HUES64 (cell line): Measurements from ENCODE around the gene SPNS2. TPM values are rescaled to one million over a fixed set of nuclear protein-coding genes. Genes with fewer than 3 reads are reported as not detected.

Experiments used
- H3K27ac ChIP-seq: 2 replicates; pipeline ENCODE4 v1.7.0; 2013; ENCODE audit warnings: low read depth, low read length, inconsistent platforms
- H3K27me3 ChIP-seq: 2 replicates; pipeline ENCODE4 v1.6.1; 2013; ENCODE audit warnings: mild to moderate bottlenecking, low read length; ENCODE audit not compliant: insufficient read depth
- H3K36me3 ChIP-seq: 2 replicates; pipeline ENCODE4 v1.6.1; 2013; ENCODE audit warnings: mild to moderate bottlenecking, low read length; ENCODE audit not compliant: insufficient read depth
- H3K4me1 ChIP-seq: 2 replicates; pipeline ENCODE4 v1.6.1; 2013; ENCODE audit warnings: mild to moderate bottlenecking, low read length, moderate library complexity; ENCODE audit not compliant: insufficient read depth
- H3K4me3 ChIP-seq: 2 replicates; pipeline ENCODE4 v1.5.1; 2013; ENCODE audit warnings: mild to moderate bottlenecking, low read length, moderate library complexity
- H3K9ac ChIP-seq: 2 replicates; pipeline ENCODE4 v1.6.1; 2013; ENCODE audit warnings: mild to moderate bottlenecking, low read depth, low read length
- H3K9me3 ChIP-seq: 2 replicates; pipeline ENCODE4 v1.6.1; 2013; ENCODE audit warnings: low read depth, low read length; ENCODE audit not compliant: insufficient read depth
- WGBS: fragments of 150-250, 120-280 bp; methylation state at CpG from one replicate; pipeline ENCODE4 v1.1.7; 2013; ENCODE audit warnings: missing lambda C conversion rate; 5-methylcytosine and 5-hydroxymethylcytosine counted together
- polyA plus RNA-seq, 2 experiments: library from polyadenylated mRNA; stranded (reverse); fragments of 50-300 nt; gene quantifications; one replicate each; pipeline ENCODE4 v1.2.3, GENCODE V29; 2013

SPNS2 gene
- polyA plus RNA-seq (2013, experiment 1 of 2) = 0.55 TPM
- 0.76 TPM for polyA plus RNA-seq (2013, experiment 2 of 2)

GRCh38 chr17:4498461-4499397 lies at the start of gene SPNS2:
Gene SPNS2, plus strand, starts transcription at chr17:4498881. Its CDS starts 167 bp downstream, at chr17:4499048.
- peak within 1 kb of the TSS; percentile 48 for H3K4me3 ChIP-seq
- H3K9ac ChIP-seq = no peak within 1 kb of the TSS
- H3K9me3 ChIP-seq = no peaks in the 10 kb centered on the region
- no peaks in the 10 kb centered on the region for H3K36me3 ChIP-seq
- peaks cover 51% of the 10 kb centered on the region for H3K27me3 ChIP-seq
- no peaks in the 10 kb centered on the region for H3K4me1 ChIP-seq
- H3K27ac ChIP-seq = no peak within 1 kb of the TSS
- WGBS = 2% methylated on average over 117 of the region's 117 CpGs

- H3K27ac ChIP-seq = no peak overlapping the region
- H3K9ac ChIP-seq = no peak overlapping the region
- 84% methylated on average over 11 of the region's 11 CpGs for whole genome bisulfite sequencing
- no peaks in the 10 kb centered on the region for H3K36me3 ChIP-seq
- H3K4me1 ChIP-seq = no peaks in the 10 kb centered on the region
- H3K4me3 ChIP-seq = no peak overlapping the region
- H3K9me3 ChIP-seq = no peaks in the 10 kb centered on the region
- H3K27me3 ChIP-seq = no peaks in the 10 kb centered on the region
Observed at GRCh38 chr17:4449736-4450135, 48.9 kb upstream of the SPNS2 start.

- H3K27me3 ChIP-seq = no peaks in the 10 kb centered on the region
- WGBS = 93% methylated on average over 14 of the region's 14 CpGs
- no peaks in the 10 kb centered on the region for H3K36me3 ChIP-seq
- no peak overlapping the region for H3K4me3 ChIP-seq
- no peaks in the 10 kb centered on the region for H3K4me1 ChIP-seq
- no peak overlapping the region for H3K27ac ChIP-seq
- no peaks in the 10 kb centered on the region for H3K9me3 ChIP-seq
- no peak overlapping the region for H3K9ac ChIP-seq
Observed at GRCh38 chr17:4450710-4451316, 47.9 kb upstream of the SPNS2 start.

- no peaks in the 10 kb centered on the region for H3K36me3 ChIP-seq
- no peaks in the 10 kb centered on the region for H3K4me1 ChIP-seq
- no peak overlapping the region for H3K4me3 ChIP-seq
- H3K9me3 ChIP-seq = no peaks in the 10 kb centered on the region
- WGBS = 93% methylated on average over 9 of the region's 9 CpGs
- H3K27ac ChIP-seq = no peak overlapping the region
- no peak overlapping the region for H3K9ac ChIP-seq
- no peaks in the 10 kb centered on the region for H3K27me3 ChIP-seq
Observed at GRCh38 chr17:4453812-4454591, 44.7 kb upstream of the SPNS2 start.

- no peaks in the 10 kb centered on the region for H3K27me3 ChIP-seq
- no peak overlapping the region for H3K9ac ChIP-seq
- 91% methylated on average over 4 of the region's 5 CpGs for WGBS
- no peak overlapping the region for H3K27ac ChIP-seq
- no peaks in the 10 kb centered on the region for H3K9me3 ChIP-seq
- H3K4me1 ChIP-seq = no peaks in the 10 kb centered on the region
- no peak overlapping the region for H3K4me3 ChIP-seq
- no peaks in the 10 kb centered on the region for H3K36me3 ChIP-seq
Observed at GRCh38 chr17:4460661-4461060, 38.0 kb upstream of the SPNS2 start.

- Histone ChIP-seq H3K9ac (no peak overlapping the region), H3K4me1 (no peaks in the 10 kb centered on the region), H3K27ac (no peak overlapping the region), H3K4me3 (no peak overlapping the region), H3K36me3 (no peaks in the 10 kb centered on the region), H3K9me3 (no peaks in the 10 kb centered on the region), H3K27me3 (no peaks in the 10 kb centered on the region)
- 89% methylated on average over 10 of the region's 10 CpGs for WGBS
Observed at GRCh38 chr17:4463818-4464476, 34.7 kb upstream of the SPNS2 start.

GRCh38 chr17:4465786-4466185 lies 32.9 kb upstream of the SPNS2 start:
- Histone ChIP-seq H3K36me3 (no peaks in the 10 kb centered on the region), H3K27ac (no peak overlapping the region), H3K4me1 (no peaks in the 10 kb centered on the region), H3K9ac (no peak overlapping the region), H3K9me3 (no peaks in the 10 kb centered on the region), H3K4me3 (no peak overlapping the region), H3K27me3 (no peaks in the 10 kb centered on the region)
- WGBS = 94% methylated on average over 8 of the region's 8 CpGs

- H3K27me3 ChIP-seq = no peaks in the 10 kb centered on the region
- no peaks in the 10 kb centered on the region for H3K9me3 ChIP-seq
- no peaks in the 10 kb centered on the region for H3K4me1 ChIP-seq
- WGBS = 89% methylated on average over 7 of the region's 7 CpGs
- no peak overlapping the region for H3K9ac ChIP-seq
- H3K4me3 ChIP-seq = no peak overlapping the region
- H3K27ac ChIP-seq = no peak overlapping the region
- no peaks in the 10 kb centered on the region for H3K36me3 ChIP-seq
Observed at GRCh38 chr17:4467287-4467686, 31.4 kb upstream of the SPNS2 start.

GRCh38 chr17:4469552-4469951 lies 29.1 kb upstream of the SPNS2 start:
- no peaks in the 10 kb centered on the region for H3K36me3 ChIP-seq

GRCh38 chr17:4472286-4472685 lies 26.4 kb upstream of the SPNS2 start:
- WGBS = 85% methylated on average over 3 of the region's 3 CpGs
- no peak overlapping the region for H3K4me3 ChIP-seq
- H3K4me1 ChIP-seq = no peaks in the 10 kb centered on the region
- no peaks in the 10 kb centered on the region for H3K9me3 ChIP-seq
- no peak overlapping the region for H3K27ac ChIP-seq
- H3K36me3 ChIP-seq = no peaks in the 10 kb centered on the region
- H3K27me3 ChIP-seq = no peaks in the 10 kb centered on the region
- H3K9ac ChIP-seq = no peak overlapping the region

More at GRCh38 chr17:4469552-4469951, 29.1 kb upstream of the SPNS2 start:
- H3K4me1 ChIP-seq = no peaks in the 10 kb centered on the region
- no peak overlapping the region for H3K4me3 ChIP-seq
- H3K27me3 ChIP-seq = no peaks in the 10 kb centered on the region
- no peak overlapping the region for H3K9ac ChIP-seq
- no peak overlapping the region for H3K27ac ChIP-seq
- no peaks in the 10 kb centered on the region for H3K9me3 ChIP-seq
- WGBS = 93% methylated on average over 9 of the region's 12 CpGs
